GM21529 (cell line): ENCODE data around the gene SHANK1.
"Not testable (repeated sequence)": the region's sequence is repeated elsewhere in the genome, so short reads cannot be mapped to it uniquely, and the experiment has no call there.

Experiments used
- ATAC-seq: cut with Tn5 transposase; IDR thresholded peaks from one replicate; pipeline ENCODE4 v1.9.1; 2021; ENCODE audit not compliant: unreplicated experiment

The SHANK1 gene

DNA sequence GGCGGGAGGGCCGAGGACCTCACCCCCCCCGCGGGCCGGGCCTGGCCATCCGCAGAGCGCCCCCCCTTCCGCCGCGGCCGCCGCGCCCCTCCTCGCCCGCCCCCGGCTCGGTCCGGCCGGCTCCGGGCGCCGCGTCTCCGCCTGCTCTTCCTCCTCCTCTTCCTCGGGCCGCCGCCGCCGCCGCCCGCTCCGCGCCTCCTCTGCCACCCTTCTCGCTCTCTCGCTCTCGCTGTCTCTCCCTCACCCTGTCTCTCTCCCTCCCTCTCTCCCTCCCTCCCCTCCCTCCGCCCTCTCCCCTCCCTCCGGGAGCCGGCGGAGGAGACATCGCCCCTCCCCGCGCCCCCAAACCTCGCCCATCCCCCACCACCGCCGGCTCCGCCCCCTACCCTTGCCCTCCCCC is at the start of gene SHANK1:
SHANK1 (minus strand) TSS at position 237 of the 400 bp plus-strand sequence. CDS start 2,883 bp downstream, outside the sequence.
- no peak for ATAC-seq

DNA sequence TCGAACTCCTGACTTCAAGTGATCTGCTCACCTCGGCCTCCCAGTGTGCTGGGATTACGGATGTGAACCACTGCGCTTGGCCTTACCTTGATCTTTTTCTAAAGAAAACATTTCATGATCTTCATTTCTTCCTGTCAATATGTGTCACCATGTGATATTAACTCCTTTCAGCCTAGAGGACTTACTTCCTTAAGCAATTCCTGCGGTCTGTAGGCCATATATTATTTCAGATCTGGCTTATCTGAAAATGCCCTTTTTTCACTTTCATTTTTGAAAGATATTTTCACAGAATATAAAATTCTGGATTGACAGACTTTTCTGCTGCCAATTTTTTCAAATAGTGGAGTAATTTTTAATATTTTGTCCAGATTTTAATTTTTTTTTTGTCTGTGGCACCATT is 48.7 kb upstream of the SHANK1 start:
- ATAC-seq = no peak

DNA sequence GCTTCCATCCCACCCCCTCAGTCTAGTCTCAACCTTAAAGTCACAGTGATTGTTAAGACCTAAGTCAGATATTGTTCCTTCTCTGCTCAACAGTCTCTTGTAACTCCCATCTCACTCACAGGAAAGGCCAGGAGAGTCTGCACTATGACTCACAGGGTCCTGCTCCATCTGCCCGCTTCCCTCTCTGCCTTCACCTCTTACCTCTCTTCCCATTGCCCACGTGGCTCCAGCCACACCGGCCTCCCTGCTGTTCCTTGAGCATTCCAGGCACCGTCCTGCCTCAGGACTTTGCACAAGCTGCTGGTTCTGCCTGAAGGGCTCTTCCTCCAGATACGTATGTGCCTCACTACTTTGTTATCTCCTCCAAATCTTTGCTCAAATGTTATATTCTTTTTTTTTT is 47.7 kb upstream of the SHANK1 start:
- ATAC-seq = not testable (repeated sequence)

DNA sequence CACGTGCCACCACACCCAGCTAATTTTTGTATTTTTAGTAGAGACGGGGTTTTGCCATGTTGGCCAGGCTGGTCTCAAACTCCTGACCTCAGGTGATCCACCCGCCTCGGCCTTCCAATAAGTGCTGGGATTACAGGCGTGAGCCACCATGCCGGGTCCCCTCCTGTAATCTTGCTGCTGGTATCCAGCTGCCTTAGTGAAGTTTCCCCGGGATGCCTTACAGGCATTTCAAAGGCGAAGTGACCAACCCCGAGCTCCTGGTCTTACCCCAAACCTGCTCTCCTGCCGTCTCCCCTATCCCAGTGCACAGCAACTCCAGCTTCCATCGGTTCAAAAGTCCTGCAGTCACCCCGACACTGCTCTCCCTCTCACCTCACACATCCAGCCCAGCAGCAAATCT is 47.1 kb upstream of the SHANK1 start:
- ATAC-seq = not testable (repeated sequence)

DNA sequence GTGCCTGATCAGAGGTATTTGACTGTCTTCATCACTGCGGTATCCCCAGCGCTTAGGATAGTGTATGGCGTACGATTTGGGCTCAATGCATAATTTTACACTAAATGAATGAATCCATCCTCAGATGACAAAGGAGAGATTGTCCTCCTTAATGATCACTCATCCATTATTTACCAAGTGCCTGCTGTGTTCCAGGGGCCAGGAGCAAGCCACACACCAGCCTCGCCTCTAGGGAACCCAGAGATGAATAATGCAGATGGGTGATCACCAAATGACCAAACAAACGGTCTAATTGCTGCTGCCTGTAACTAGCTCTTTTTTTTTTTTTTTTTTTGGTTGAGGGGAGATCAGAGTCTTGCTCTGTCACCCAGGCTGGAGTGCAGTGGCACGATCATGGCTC is 44.8 kb upstream of the SHANK1 start:
- no peak for ATAC-seq

DNA sequence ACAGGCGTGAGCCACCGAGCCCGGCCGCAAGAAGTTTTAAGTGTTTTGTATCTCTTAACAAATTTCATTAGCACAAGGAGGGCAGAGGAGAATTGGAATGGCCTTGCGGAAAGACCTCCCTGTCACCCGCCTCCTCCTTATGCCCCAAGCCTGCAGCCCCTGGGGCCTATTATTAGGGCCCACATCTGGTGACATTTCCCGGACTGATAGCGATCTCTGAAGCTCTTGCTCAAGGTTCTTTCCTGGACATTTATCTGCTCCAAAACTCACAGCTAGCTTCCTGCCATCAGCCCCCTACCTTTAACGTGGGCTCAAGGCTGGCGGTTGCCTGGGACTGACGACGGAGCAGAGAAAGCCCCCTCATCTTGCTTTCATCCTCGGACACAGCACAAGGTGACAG is 43.9 kb upstream of the SHANK1 start:
- ATAC-seq = not testable (repeated sequence)

DNA sequence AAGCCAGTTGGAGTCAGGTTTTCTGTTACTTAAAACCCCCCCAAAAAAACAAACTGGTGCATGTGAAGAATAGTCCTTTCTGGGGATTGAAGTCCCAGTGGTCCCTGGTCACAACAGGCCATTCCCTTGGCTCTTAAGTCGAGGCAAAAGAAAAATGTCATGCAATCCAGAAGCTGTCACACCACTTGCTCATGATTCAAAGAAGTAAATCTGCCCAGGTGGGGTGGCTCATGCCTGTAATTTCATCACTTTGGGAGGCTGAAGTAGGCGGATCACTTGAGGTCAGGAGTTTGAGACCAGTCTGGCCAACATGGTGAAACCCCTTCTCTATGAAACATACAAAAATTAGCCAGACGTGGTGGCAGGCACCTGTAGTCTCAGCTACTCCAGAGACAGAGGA is 41.9 kb upstream of the SHANK1 start:
- not testable (repeated sequence) for ATAC-seq

DNA sequence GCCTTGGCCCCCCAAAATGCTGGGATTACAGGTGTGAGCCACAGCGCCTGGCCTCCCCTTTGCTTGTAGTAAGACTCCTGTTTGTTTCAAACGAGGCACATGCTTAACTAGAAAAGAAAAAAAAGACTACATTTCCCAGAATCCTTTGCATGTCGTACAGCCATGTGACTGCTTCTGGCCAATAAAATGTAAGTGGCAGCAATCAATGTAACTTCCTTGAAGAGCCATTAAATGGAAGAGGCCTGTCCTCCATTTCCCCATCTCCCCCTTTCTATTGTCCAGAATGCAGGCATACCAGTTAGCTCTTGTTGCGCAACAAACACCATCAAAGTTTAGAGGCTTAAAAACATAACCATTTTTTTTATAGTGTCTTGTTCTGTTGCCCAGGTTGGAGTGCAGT is 40.3 kb upstream of the SHANK1 start:
- ATAC-seq = no peak

DNA sequence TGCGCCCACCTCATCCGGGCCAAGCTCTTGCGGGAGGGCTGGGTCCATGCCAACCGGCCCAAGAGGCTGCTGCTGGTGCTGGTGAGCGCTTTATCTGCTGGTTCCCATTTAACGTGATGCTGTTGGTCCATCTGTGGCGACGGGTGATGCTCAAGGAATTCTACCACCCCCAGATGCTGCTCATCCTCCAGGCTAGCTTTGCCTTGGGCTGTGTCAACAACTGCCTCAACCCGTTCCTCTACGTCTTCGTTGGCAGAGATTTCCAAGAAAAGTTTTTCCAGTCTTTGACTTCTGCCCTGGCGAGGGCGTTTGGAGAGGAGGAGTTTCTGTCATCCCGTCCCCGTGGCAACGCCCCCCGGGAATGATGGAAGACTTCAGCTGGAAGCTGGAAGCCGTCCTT is 39.5 kb upstream of the SHANK1 start:
- not testable (repeated sequence) for ATAC-seq

DNA sequence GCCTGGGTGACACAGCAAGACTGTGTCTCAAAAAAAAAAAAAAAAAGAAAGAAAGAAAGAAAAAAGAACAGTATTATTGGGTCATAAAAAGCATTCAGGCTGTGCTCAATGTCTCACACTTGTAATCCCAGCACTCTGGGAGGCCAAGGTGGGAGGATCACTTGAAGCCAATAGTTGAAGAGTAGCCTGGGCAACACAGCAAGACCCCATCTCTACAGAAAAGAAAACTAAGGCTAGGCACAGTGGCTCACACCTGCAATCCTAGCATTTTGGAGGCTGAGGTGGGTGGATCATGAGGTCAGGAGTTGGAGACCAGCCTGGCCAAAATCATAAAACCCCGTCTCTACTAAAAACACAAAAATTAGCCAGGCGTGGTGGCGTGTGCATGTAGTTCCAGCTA is 38.0 kb upstream of the SHANK1 start:
- not testable (repeated sequence) for ATAC-seq

DNA sequence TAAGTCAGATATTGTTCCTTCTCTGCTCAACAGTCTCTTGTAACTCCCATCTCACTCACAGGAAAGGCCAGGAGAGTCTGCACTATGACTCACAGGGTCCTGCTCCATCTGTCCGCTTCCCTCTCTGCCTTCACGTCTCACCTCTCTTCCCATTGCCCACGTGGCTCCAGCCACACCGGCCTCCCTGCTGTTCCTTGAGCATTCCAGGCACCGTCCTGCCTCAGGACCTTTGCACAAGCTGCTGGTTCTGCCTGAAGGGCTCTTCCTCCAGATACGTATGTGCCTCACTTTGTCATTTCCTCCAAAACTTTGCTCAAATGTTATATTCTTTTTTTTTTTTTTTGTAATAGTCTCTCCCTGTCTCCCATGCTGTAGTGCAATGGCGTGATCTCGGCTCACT is 36.6 kb upstream of the SHANK1 start:
- not testable (repeated sequence) for ATAC-seq

DNA sequence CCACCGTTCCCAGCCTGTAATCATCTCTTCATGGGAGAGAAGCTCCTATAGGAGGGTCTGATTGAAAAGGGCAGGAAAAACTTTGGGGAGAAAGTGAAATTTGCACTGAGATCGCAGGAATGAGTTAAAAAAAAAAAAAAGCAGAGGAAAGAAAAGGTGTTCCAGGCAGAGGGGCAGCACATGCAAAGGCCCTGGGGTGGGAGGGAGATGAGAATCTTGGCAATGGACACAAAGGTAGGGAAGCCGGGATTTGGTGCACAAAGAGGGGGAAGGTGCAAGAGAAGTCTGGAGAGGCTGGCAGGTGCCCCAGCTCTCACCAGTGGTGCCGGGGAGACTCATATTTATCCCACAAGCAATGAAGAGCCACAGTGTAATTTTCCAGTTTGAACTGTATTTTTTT is 34.3 kb upstream of the SHANK1 start:
- ATAC-seq = no peak

DNA sequence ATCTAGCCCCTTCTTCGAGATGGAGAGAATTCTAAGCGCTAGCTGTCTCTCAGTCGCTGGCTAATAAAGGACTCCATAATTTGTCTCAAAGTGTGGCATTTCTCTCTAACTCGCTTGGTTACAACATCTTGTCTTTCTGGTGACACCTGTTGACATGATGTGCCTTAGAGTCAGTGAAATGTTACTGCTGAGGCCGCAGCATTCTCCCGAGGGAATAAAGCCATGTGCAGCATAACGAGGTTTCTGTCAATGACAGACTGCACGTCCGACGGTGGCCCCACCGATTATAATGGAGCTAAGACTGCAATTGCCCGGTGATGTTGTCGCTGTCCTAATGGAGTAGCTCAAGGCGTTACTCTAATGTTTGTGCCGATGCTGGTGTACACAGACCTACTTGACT is 30.4 kb upstream of the SHANK1 start:
- ATAC-seq = no peak

DNA sequence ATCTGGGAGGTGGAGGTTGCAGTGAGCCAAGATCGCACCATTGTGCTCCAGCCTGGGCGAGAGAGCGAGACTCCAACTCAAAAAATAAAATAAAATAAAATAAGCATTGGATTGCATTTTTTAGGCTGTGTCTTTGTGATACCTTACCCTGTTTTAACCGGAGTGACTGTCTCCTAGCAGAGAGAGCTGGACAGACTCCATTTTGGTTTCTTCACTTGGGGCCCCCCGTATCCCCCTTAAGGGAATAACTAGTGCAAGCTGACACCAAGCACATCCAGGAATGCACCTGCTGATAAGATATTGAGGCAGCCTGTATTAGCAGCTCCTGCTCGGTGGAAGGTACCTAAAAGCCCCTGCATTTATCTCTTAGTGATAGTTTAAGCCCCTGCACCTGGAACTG is 29.9 kb upstream of the SHANK1 start:
- ATAC-seq = no peak

DNA sequence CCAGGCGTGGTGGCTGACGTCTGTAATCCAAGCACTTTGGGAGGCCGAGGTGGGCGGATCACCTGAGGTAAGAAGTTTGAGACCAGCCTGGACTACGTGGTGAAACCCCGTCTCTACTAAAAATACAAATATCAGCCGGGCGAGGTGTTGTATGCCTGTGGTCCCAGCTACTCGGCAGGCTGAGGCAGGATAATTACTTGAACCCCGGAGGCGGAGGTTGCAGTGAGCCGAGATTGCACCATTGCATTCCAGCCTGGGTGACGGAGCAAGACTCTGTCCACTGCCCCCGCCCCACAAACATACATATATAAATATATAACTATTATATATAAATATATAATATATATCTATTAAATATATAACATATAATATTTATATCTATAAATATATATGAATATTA is 27.5 kb upstream of the SHANK1 start:
- not testable (repeated sequence) for ATAC-seq

DNA sequence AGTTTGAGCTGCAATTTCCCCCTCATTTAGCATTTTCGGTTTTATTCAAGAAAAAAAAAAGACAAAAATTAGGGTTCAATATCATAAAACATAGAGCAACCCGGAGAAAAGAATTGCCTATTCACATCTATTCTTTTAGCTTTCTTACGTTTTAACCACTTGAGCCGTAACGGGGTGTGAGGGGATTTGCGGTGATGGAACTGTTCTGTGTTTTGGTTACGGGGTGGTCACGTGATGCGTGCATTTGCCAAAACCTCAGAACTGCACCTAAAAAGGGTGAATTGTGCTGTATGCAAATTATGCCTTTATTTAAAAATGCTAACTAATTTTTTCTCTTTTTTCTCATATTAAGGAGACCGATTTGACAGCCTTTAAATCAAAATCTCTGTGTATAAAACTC is 25.6 kb upstream of the SHANK1 start:
- no peak for ATAC-seq

DNA sequence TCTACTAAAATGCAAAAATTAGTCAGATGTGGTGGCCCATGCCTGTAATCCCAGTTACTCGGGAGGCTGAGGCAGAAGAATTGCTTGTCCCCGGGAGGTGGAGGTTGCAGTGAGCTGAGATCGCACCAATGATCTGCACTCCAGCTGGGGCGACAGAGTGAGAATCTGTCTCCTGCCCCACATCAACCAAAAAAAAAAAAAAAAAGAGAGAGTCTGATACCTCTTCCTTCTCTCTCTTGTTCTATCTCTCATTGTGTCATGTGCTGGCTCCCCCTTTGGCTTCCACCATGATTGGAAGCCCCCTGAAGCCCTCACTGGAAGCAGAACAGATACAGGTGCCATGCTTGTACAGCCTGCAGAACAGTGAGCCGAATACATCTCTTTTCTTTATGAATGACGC is 23.9 kb upstream of the SHANK1 start:
- no peak for ATAC-seq

DNA sequence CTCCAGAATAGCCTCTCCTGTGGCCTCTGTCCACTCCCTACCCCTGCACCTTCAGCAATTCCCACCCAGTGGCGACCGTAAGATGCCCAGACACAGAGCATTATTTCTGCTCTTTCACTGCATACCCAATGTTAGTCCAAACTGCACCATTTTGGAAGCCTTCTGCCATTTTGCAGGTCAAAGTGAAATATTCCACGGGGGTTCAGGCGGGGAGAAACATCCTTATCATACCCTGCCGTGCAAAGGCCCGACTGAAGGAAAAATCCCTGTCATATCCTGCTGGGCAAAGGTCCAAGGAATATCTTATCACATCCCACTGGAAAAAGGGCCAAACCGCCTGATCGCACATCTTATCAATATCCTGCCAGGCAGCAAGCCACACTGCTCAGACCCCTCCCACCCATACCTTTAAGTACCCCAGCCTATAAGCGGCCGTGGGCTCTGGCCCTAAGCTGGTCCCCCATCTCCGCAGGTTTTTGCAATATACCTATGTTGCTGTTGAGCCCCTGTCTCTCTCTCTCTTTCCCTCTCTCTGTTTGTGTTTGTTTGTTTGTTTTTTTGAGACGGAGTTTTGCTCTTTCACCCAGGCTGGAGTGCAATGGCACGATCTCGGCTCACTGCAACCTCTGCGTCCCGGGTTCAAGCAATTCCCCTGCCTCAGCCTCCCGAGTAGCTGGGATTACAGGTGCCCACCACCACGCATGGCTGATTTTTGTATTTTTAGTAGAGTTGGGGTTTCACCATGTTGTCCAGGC is 21.8 kb upstream of the SHANK1 start:
- no peak for ATAC-seq

DNA sequence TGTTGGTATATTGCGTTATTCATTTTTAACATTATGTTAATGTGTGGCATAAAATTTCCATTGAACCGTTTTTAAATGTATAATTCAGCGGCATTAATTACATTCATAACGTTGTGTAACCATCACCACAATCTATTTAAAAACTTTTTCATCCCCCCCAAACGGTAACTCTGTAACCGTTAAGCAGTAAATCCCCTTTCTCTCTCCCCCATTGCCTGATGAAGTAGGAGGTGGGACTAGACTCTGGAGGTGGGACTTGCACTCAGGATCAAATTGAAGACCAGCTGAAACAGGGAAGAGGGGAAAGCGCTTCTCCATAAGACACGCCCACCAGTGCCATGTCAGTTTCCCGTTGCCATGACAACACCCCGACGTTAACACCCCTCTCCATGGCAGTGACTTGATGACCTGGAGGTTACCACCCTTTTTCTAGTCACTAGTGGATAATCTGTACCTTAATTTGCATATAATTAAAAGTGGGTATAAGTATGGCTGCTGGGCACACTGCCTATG is 20.4 kb upstream of the SHANK1 start:
- no peak for ATAC-seq

DNA sequence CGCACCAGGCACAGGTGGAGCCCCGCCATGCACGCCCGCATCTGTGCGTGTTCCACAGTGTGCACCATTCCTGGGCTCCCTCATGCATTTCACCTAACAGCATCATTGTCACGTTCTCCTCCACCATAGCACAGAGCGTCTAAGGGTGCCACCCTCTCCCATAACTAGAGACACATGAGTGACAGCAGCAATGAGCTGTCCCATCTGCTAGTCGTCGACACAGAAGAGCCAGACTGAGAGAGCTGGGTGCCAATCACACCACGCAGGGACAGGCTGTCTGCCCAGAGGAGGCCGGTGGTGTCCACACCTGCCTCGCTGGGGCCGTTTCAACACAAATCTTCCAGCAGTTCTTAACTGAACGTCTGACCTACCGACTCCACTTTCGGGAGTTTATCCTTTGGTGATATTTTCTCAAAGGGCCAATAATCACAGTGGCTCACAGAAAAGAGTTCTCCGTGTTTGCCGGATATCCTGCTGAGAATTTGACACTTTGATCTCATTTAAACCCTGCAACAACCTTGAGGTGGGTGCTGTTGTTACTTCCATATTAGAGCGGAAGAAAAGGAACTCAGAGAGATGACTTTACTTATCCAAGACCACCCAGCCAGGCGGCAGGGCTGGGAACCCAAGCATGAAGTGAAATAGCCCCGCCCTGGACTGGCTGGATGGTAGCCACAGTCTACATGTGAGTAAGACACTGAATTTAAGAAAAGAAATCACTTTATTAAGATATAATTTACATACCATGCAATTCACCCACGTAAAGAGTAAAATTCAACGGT is 19.7 kb upstream of the SHANK1 start:
- no peak for ATAC-seq

DNA sequence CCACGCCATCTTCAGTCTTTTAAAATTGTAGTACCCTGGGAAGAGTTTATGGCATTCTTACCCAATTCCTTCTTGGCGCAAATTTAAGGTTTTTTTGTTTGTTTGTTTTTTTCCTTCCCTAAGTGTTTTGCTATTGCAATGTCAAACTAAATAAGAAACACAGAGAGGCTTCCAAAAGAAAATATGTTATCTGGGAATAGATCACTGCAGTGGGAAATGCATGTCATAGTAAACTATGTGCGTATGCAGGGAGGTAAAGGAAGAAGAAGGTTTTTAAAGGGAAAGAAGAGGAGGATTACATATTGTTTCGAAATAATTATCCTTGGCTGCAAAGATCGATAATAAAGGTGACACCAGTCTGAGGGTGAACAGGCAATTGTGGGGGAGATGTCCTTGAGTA is 16.7 kb upstream of the SHANK1 start:
- ATAC-seq = no peak

DNA sequence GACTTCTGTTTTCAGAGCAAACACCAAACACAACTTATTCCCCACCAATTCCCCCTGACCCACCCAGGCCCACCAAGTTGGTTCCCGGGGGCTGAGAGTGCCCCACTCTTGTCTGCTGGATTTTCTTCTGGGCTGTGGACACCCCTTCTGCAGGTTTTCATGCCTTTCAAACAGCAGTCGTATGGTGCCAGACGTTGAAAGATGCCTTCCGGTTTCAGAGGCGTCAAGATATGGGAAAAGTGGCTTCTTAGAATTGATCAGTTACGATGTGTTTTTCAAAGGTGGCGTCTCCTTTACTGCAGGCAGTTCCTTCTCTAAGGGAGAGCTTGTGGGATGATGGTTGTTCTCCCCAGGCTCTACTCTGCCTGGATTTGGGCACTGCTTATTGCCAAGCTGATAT is 16.3 kb upstream of the SHANK1 start:
- no peak for ATAC-seq
